Kidney epithelial cell (primary cell): ENCODE data around the gene IGHMBP2. TPM values are rescaled to one million over a fixed set of nuclear protein-coding genes. Genes with fewer than 3 reads are reported as not detected.

Experiments used
- DNase-seq: peaks from one replicate; pipeline ENCODE4 v3.0.0-alpha.2; 2010; ENCODE audit warnings: low read depth
- H3K27me3 ChIP-seq: 2 replicates; pipeline ENCODE4 v1.6.0; 2011; ENCODE audit warnings: low read length; ENCODE audit not compliant: control insufficient read depth, insufficient read depth
- H3K36me3 ChIP-seq: 2 replicates; pipeline ENCODE4 v1.5.1; 2011; ENCODE audit warnings: low read length; ENCODE audit not compliant: control insufficient read depth, insufficient read depth
- H3K4me3 ChIP-seq: 2 replicates; pipeline ENCODE4 v1.5.1; 2011; ENCODE audit warnings: low read depth, mild to moderate bottlenecking, control low read depth, low read length
- CTCF ChIP-seq: IDR thresholded peaks from 2 replicates; pipeline ENCODE4 v1.5.1; 2011; ENCODE audit warnings: mild to moderate bottlenecking, moderate library complexity, low read length, control low read depth, inconsistent platforms; ENCODE audit not compliant: insufficient read depth, poor library complexity, severe bottlenecking
- total RNA-seq: library from RNA; depleted of rRNA; stranded (reverse); fragments of >200 nt; gene quantifications from 2 replicates; pipeline ENCODE4 v1.2.3, GENCODE V29; 2015

Gene IGHMBP2
- total RNA-seq, 1 donor from 2014 or later = 12.4 TPM

DNA sequence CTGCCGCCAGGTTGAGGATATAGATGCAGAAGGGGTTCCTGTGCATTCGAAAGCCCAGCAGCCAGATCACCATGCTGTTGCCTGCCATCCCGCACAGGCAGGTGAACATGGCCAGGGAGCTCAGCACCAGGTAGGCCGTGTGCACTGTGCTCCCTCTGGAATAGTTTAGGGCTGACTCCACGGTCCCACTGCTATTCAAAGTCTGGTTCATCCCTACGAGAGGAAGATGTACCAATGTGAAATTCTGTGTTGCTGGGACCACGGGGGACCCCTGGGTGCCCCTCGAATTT, 77.0 kb downstream of the IGHMBP2 start, which contains the start of gene MRGPRD:
Gene MRGPRD, minus strand, starts transcription at position 211 of the 290 bp plus-strand sequence. Its CDS starts 0 bp downstream, at position 211.
- H3K36me3 ChIP-seq = no peaks in the 10 kb centered on the region
- no peak for TF ChIP-seq CTCF
- DNase-seq = no peak
- no peaks in the 10 kb centered on the region for H3K27me3 ChIP-seq
- no peak within 1 kb of the TSS for H3K4me3 ChIP-seq

DNA sequence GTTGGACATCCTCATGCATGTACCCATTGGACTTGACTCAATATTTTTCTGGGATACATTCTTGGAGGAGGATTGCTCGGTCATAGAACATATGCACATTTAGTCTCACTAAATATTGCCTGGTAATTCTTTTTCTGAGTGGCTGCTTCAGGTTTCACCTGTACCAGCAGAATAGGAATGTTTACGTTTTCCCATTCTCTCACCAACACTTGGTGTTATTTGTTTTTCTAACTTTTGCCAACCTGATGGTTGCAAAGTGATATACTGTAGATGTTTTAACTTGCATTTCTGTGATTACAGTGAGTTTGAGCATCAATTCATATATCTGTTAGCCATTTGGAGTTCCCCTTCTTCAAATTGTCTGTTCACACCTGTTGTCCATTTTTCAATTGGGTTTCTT, 78.4 kb downstream of the IGHMBP2 start:
- Histone ChIP-seq H3K36me3 (no peaks in the 10 kb centered on the region), H3K4me3 (no peak overlapping the region), H3K27me3 (no peaks in the 10 kb centered on the region)
- no peak for DNase-seq
- no peak for TF ChIP-seq CTCF

GRCh38 chr11:68983801-68984200, 80.1 kb downstream of the IGHMBP2 start:
- TF ChIP-seq CTCF = no peak
- no peak for DNase-seq
- Histone ChIP-seq H3K4me3 (no peak overlapping the region), H3K36me3 (no peaks in the 10 kb centered on the region), H3K27me3 (no peaks in the 10 kb centered on the region)

DNA sequence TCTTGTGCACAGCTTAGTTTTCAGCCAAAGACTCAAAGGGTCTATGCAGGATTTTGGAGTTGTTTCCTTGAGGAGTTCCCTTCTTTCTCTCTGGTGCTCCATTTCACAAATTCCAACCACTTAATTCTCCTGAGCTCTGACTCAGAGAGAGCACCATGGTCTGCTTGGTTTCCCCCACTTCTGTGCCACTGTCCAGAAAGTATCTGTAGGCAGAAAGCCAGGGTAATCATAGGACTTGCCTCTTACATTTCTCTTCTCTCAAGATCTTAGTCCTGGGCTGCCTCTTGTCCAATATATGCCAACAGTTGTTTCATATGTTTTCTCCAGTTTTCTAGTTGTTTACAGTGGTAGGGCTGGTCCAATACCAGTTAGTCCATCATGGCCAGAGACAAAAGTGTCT, 83.5 kb downstream of the IGHMBP2 start:
- peaks cover 2% of the 10 kb centered on the region for H3K27me3 ChIP-seq
- no peak overlapping the region for H3K4me3 ChIP-seq
- DNase-seq = no peak
- no peaks in the 10 kb centered on the region for H3K36me3 ChIP-seq
- TF ChIP-seq CTCF = no peak

DNA sequence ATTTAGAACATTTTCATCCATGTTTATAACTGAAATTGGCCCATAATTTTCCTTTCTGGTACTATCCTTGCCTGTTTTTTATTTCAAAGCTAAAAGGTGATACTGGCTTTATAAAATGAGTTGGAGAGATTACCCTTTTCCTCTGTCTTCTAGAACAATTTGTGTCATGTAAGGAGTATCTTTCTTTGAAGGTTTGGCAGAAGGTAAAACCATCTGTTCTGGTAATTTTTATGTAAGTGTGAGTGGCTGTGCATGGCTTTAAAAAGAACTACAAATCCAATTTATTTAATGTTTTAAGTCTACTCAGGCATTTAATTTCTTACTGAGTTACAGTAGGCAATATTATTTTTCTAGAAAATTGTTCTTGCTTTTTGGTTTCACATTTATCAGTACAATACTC, 84.8 kb downstream of the IGHMBP2 start:
- Histone ChIP-seq H3K4me3 (no peak overlapping the region), H3K27me3 (peaks cover 2% of the 10 kb centered on the region), H3K36me3 (no peaks in the 10 kb centered on the region)
- no peak for TF ChIP-seq CTCF
- DNase-seq = no peak

Other genes starting within 250 kb of the IGHMBP2 start
- 16.1 and 20.8 TPM in 2 replicates for gene GAL, start 219.3 kb upstream of the IGHMBP2 start, total RNA-seq
- 3.8 and 7.7 TPM in 2 replicates for gene TESMIN, start 152.4 kb upstream of the IGHMBP2 start, total RNA-seq
- 14.0 and 15.4 TPM in 2 replicates for gene CPT1A, start 62.0 kb upstream of the IGHMBP2 start, total RNA-seq
- gene MRPL21, start 59 bp upstream of the IGHMBP2 start, total RNA-seq = 84.3 and 87.4 TPM in 2 replicates
- gene MRGPRD, start 77.1 kb downstream of the IGHMBP2 start, total RNA-seq = not detected in 2 replicates
- 0.34 and 1.2 TPM in 2 replicates for gene MRGPRF, start 109.4 kb downstream of the IGHMBP2 start, total RNA-seq
- 8.9 and 10.2 TPM in 2 replicates for gene TPCN2, start 145.0 kb downstream of the IGHMBP2 start, total RNA-seq